ENCODE measurements around the gene MSI2. TPM values are rescaled to one million over a fixed set of nuclear protein-coding genes. Genes with fewer than 3 reads are reported as not detected.

MSI2 gene
- total RNA-seq, 1 donor from 2014 or later = 67.9 TPM

DNA sequence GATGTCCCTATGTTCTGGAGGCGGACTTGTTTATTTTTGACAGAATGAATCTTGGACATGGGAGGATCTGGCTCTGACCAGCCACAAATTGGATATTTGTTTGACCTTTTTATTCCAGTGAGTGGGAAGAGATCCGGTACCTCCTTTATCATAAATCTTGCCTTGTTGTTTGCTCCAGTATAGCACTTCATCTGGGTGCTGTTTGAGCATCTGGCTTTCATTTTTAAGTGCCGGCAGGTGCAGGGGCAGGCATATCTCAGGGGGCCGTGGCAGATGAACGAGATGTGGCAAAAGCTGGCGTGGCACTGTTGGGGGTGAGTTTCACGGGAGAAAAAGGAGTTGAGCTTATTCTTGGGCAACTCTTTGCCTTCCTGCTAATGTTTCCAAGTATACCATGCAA is 37.8 kb downstream of the MSI2 start:
- peaks cover 3% of the 10 kb centered on the region for H3K9me3 ChIP-seq (ENCODE audit: insufficient read depth, low read depth, low read length)
- H3K4me3 ChIP-seq (ENCODE audit: insufficient read depth, low read depth, low read length) = no peak overlapping the region
- FAIRE-seq = no peak
- Mint-ChIP-seq H3K36me3 (ENCODE audit: low read depth, unreplicated experiment) (peaks cover 19% of the 10 kb centered on the region), H3K4me3 (ENCODE audit: unreplicated experiment) (no peak overlapping the region), H3K4me1 (ENCODE audit: low read depth, unreplicated experiment) (peaks cover 28% of the 10 kb centered on the region), H3K27ac (ENCODE audit: unreplicated experiment) (no peak overlapping the region), H3K27me3 (ENCODE audit: low read depth, unreplicated experiment) (no peaks in the 10 kb centered on the region), H3K9me3 (ENCODE audit: unreplicated experiment) (peaks cover 15% of the 10 kb centered on the region)
- peaks cover 15% of the 10 kb centered on the region for H3K79me2 ChIP-seq (ENCODE audit: insufficient read depth, low read length)
- peaks cover 5% of the 10 kb centered on the region for H3K36me3 ChIP-seq (ENCODE audit: insufficient read depth, low read length)
- peaks cover 9% of the 10 kb centered on the region for H4K20me1 ChIP-seq (ENCODE audit: insufficient read depth, low read length)
- TF ChIP-seq, protein P1, sequence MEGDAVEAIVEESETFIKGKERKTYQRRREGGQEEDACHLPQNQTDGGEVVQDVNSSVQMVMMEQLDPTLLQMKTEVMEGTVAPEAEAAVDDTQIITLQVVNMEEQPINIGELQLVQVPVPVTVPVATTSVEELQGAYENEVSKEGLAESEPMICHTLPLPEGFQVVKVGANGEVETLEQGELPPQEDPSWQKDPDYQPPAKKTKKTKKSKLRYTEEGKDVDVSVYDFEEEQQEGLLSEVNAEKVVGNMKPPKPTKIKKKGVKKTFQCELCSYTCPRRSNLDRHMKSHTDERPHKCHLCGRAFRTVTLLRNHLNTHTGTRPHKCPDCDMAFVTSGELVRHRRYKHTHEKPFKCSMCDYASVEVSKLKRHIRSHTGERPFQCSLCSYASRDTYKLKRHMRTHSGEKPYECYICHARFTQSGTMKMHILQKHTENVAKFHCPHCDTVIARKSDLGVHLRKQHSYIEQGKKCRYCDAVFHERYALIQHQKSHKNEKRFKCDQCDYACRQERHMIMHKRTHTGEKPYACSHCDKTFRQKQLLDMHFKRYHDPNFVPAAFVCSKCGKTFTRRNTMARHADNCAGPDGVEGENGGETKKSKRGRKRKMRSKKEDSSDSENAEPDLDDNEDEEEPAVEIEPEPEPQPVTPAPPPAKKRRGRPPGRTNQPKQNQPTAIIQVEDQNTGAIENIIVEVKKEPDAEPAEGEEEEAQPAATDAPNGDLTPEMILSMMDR (IDR thresholded peaks at IDR 0.05; ENCODE audit: insufficient read depth, low read depth, low read length) = no peak
- TF ChIP-seq EZH2 (IDR thresholded peaks at IDR 0.05; ENCODE audit: insufficient read depth, low read length) = no peak
- H3K27ac ChIP-seq (ENCODE audit: low read depth, low read length) = peak overlapping the region; percentile 81
- H2AFZ ChIP-seq (ENCODE audit: low read depth, low read length) = no peak overlapping the region
- H3K27me3 ChIP-seq (ENCODE audit: insufficient read depth, low read length) = no peaks in the 10 kb centered on the region
- no peak for DNase-seq (ENCODE audit: low read depth)
- peak overlapping the region; percentile 80 for H3K4me2 ChIP-seq (ENCODE audit: low read length)
- H3K9ac ChIP-seq (ENCODE audit: low read length) = peak overlapping the region; percentile 61
- H3K4me1 ChIP-seq (ENCODE audit: insufficient read depth, low read length) = peaks cover 37% of the 10 kb centered on the region

DNA sequence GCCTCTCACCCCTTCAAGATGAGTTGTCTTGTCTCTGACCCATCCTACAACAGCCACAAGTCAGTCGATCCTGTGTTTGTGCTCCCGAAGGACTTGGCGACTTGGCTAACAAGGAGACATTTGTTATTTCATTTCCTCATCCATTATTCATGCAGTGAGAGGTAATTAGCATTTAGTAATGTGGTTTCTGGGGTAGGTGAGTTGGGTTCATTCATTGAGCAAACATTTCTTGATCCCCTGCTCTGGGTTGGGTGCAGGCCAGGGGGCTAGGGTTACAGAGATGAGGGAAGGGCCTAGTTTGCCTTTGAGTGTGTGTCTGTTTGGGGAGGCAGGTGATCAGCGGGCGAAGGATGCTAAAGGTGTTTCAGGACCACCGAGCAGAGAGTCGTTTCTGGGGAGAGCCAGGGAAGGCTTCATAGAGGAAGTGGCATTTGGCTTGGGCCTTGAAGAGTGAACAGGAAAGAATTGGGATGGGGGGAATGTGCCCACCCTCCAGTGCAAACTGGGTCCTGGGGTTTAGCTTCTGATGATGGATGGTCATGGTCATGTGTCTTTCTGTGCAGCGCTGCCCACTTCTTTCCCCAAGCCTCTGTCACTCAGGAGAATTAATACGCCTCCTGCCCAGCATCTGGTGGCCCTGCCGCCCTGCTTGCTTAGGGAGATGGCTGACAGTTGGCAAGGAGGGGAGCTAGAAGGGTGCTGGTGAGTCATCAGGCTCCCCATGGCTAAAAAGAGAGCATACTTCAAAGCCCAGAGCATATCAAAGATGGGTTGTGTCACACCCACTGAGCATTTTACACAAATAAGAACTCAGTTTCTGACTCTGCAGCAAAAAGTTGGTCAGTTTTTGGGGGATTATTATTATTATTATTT is 38.5 kb downstream of the MSI2 start:
- peak overlapping the region; percentile 61 for H3K9ac ChIP-seq (ENCODE audit: low read length)
- TF ChIP-seq, protein P1 (IDR thresholded peaks at IDR 0.05; ENCODE audit: insufficient read depth, low read depth, low read length) = no peak
- TF ChIP-seq EZH2 (IDR thresholded peaks at IDR 0.05; ENCODE audit: insufficient read depth, low read length) = no peak
- DNase-seq (ENCODE audit: low read depth) = peak; percentile 66
- peak overlapping the region; percentile 37 for H3K4me3 ChIP-seq (ENCODE audit: insufficient read depth, low read depth, low read length)
- Mint-ChIP-seq H3K27ac (ENCODE audit: unreplicated experiment) (peak overlapping the region; percentile 93), H3K9me3 (ENCODE audit: unreplicated experiment) (peaks cover 19% of the 10 kb centered on the region), H3K4me1 (ENCODE audit: low read depth, unreplicated experiment) (peaks cover 28% of the 10 kb centered on the region), H3K36me3 (ENCODE audit: low read depth, unreplicated experiment) (peaks cover 25% of the 10 kb centered on the region), H3K4me3 (ENCODE audit: unreplicated experiment) (peak overlapping the region; percentile 23), H3K27me3 (ENCODE audit: low read depth, unreplicated experiment) (no peaks in the 10 kb centered on the region)
- H3K27me3 ChIP-seq (ENCODE audit: insufficient read depth, low read length) = no peaks in the 10 kb centered on the region
- H3K79me2 ChIP-seq (ENCODE audit: insufficient read depth, low read length) = peaks cover 11% of the 10 kb centered on the region
- no peak for FAIRE-seq
- peaks cover 3% of the 10 kb centered on the region for H4K20me1 ChIP-seq (ENCODE audit: insufficient read depth, low read length)
- H3K27ac ChIP-seq (ENCODE audit: low read depth, low read length) = peak overlapping the region; percentile 81
- H3K9me3 ChIP-seq (ENCODE audit: insufficient read depth, low read depth, low read length) = peaks cover 3% of the 10 kb centered on the region
- H3K4me1 ChIP-seq (ENCODE audit: insufficient read depth, low read length) = peaks cover 37% of the 10 kb centered on the region
- H2AFZ ChIP-seq (ENCODE audit: low read depth, low read length) = no peak overlapping the region
- H3K4me2 ChIP-seq (ENCODE audit: low read length) = peak overlapping the region; percentile 80
- H3K36me3 ChIP-seq (ENCODE audit: insufficient read depth, low read length) = peaks cover 5% of the 10 kb centered on the region
